GM12873 (cell line): ENCODE data around the gene DDX31.

Source experiments
- TF ChIP-seq, protein P1 (sequence below): IDR thresholded peaks from 2 replicates; pipeline ENCODE4 v1.5.1; 2012; ENCODE audit warnings: low read depth, mild to moderate bottlenecking, moderate library complexity, low read length, control low read depth; ENCODE audit not compliant: insufficient read depth; ENCODE audit errors: missing control alignments

Gene DDX31

DNA sequence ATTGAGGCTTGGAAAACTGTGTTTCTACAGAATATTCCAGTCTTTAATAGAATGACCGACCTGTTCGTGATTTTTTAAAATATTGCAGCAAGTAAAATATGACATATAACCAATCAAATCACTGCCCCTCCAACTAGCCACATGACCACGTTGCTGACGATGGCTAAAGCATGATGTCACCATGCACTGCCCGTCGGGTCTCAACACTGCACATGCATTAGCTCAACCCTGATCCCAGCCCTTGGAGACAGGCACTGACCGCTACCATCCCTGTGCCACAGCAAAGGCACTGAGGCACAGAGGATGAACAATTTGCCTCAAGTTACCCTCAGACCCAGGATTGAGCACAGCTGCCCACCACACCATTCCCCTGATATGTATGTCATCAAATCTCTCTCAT is 13.5 kb downstream of the DDX31 start:
- TF ChIP-seq, protein P1, sequence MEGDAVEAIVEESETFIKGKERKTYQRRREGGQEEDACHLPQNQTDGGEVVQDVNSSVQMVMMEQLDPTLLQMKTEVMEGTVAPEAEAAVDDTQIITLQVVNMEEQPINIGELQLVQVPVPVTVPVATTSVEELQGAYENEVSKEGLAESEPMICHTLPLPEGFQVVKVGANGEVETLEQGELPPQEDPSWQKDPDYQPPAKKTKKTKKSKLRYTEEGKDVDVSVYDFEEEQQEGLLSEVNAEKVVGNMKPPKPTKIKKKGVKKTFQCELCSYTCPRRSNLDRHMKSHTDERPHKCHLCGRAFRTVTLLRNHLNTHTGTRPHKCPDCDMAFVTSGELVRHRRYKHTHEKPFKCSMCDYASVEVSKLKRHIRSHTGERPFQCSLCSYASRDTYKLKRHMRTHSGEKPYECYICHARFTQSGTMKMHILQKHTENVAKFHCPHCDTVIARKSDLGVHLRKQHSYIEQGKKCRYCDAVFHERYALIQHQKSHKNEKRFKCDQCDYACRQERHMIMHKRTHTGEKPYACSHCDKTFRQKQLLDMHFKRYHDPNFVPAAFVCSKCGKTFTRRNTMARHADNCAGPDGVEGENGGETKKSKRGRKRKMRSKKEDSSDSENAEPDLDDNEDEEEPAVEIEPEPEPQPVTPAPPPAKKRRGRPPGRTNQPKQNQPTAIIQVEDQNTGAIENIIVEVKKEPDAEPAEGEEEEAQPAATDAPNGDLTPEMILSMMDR: no peak

DNA sequence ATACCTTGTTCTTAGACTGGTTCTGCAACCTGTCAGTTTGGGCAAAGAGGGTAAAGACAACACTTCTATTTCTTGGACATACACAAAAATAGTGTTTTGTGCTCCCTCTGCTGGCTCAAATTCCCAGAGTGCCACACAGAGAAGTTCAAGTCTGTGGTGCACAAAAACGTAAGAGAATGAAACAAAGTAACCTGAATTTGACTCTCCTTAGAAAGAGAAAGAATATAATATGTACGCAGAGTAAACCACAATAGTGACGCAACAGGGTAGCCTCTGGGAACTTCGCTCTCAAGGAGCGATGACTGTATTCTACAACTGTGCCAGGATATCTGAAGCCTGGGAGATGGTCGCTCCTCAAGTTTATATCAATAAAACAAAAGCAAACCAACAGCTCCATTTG is 18.5 kb downstream of the DDX31 start:
- TF ChIP-seq, protein P1: peak; percentile 26

DNA sequence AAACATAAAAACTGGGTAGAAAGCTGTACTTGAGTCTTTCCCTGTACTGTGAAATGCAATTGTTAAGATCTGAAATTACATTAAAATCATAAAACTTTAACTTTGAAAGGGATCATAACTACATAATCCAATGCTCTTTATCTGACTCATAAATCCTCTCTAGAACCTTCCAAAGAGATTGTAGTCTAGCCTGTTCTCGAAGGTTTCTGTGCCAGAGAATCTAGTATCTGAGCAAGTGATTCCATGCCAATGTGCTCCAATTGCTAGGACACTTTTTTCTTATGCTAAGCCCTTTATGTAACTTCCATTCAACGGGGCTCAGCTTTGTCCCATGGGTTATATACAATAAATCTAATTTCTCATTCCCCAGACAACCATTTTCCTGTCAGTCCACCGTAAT is 21.1 kb downstream of the DDX31 start:
- TF ChIP-seq, protein P1: no peak

DNA sequence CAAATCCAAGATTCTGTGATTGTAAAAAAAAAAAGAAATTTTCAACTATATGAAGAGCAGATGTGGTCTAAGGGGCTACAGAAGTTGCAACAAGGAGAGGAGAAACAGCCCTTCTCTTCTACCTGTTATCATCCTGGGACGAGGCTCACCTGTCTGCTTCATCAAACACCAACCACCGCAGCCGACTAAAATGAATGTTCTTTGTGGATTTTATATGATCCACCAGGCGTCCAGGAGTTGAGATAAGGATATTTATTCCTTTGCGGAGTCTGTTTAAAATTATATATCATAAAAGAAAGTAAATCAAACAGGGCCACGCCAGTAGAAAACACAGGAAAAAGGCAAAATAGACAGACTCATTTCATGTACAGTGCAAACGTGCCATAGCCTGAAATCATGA is 21.5 kb downstream of the DDX31 start:
- TF ChIP-seq, protein P1: no peak

DNA sequence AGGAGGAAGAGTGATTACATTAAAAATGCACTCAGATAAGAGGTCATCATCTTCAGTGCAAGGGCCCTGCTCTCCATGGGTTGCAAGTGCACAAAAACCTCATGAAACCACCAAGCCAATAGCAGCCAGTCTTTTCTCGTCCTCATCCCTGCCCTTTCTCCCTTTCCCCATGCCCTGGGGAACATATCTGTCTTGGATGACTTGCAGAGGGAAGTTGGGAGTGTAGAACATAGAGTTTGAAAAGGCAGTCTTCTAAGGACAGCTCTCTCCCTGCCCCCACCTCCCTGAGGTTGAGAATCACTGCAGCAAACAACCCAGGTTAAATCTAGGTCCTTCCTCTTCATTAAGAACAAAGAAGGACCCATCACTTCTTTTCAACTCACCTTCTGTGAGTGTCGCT is 22.0 kb downstream of the DDX31 start:
- TF ChIP-seq, protein P1: no peak

DNA sequence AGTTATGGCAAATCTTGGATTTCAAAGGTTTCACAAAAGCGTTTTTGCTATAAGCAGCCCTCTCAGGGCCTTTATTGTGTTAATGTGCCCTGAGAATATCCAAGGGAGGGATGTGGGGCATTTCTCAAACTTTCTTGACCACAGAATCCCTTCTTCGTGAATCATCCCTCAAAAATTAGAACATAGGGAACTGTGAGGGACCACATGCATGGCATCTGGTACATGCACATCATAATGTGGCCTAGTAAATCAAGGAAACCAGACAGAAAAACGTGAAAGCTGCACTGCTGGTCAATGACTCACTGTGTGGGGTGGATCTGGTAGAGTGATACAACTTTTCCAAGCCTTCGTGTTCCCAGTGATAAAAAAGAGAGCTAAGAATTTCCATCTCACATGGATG is 22.4 kb downstream of the DDX31 start:
- TF ChIP-seq, protein P1: no peak

DNA sequence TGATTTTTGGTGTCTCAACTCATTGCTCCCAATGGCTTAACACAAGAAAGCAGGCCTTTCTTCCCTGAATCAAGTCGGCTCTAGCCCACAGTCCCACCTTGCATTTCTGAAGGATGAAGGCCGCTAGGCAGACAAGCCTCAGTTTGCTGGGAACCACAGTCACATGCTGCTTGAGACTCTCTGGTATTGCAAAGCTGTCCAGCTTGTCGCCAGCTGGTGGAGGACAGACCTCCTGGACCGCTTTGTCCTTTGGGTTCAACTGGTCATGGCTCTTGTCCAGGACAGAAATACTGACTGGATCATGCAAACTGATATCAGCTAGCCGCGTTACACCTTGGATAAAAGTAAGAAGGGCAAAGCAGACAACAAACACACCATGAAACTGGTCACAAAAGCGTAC is 23.1 kb downstream of the DDX31 start:
- TF ChIP-seq, protein P1: no peak
